Measurements from ENCODE around the gene KRT71. TPM values are rescaled to one million over a fixed set of nuclear protein-coding genes. Genes with fewer than 3 reads are reported as not detected.

The KRT71 gene
- total RNA-seq, 2 experiments from 2014 or later: not detected

GRCh38 chr12:52518574-52519386 lies 34.2 kb downstream of the KRT71 start:
- no peak for TF ChIP-seq CTCF (IDR thresholded peaks at IDR 0.05)
- no peak overlapping the region for H3K27ac ChIP-seq (ENCODE audit: low read depth in 1 of 2, low read length in 2 of 2)
- peaks cover 0 to 2% of the 10 kb centered on the region in 2 experiments for H3K27me3 ChIP-seq (ENCODE audit: control insufficient read depth in 1 of 2, insufficient read depth in 2 of 2, low read length in 2 of 2)
- no peak for ATAC-seq (ENCODE audit: poor library complexity)
- ChIA-PET POLR2A (no interaction called here), CTCF (no interaction called here)
- H3K4me3 Mint-ChIP-seq: no peak overlapping the region
- H3K36me3 ChIP-seq (ENCODE audit: insufficient read depth, low read length): no peaks in the 10 kb centered on the region
- no peak for DNase-seq
- H3K27ac Mint-ChIP-seq: no peak overlapping the region
- H3K4me1 Mint-ChIP-seq (ENCODE audit: low read depth): no peaks in the 10 kb centered on the region
- H3K9me3 ChIP-seq (ENCODE audit: control insufficient read depth in 1 of 2, insufficient read depth in 1 of 2, low read length in 2 of 2): no peaks in the 10 kb centered on the region
- peaks cover 3% of the 10 kb centered on the region for H3K27me3 Mint-ChIP-seq
- H3K9me3 Mint-ChIP-seq: no peaks in the 10 kb centered on the region
- H3K4me3 ChIP-seq (ENCODE audit: low read length): no peak overlapping the region
- H3K4me1 ChIP-seq (ENCODE audit: insufficient read depth, low read length): no peaks in the 10 kb centered on the region
- H3K36me3 Mint-ChIP-seq (ENCODE audit: low read depth): no peaks in the 10 kb centered on the region
- intact Hi-C loops (cut with DNase I, micrococcal nuclease): no loop called here

- H3K9me3 ChIP-seq (ENCODE audit: control insufficient read depth in 1 of 2, insufficient read depth in 1 of 2, low read length in 2 of 2): no peaks in the 10 kb centered on the region
- no peak for TF ChIP-seq CTCF (IDR thresholded peaks at IDR 0.05)
- ChIA-PET POLR2A (no interaction called here), CTCF (no interaction called here)
- Mint-ChIP-seq H3K4me3 (no peak overlapping the region), H3K9me3 (no peaks in the 10 kb centered on the region), H3K4me1 (ENCODE audit: low read depth) (no peaks in the 10 kb centered on the region), H3K27me3 (peaks cover 6% of the 10 kb centered on the region), H3K27ac (no peak overlapping the region), H3K36me3 (ENCODE audit: low read depth) (no peaks in the 10 kb centered on the region)
- no peak overlapping the region for H3K27ac ChIP-seq (ENCODE audit: low read depth in 1 of 2, low read length in 2 of 2)
- intact Hi-C loops (cut with DNase I, micrococcal nuclease): no loop called here
- DNase-seq: no peak
- H3K4me3 ChIP-seq (ENCODE audit: low read length): no peak overlapping the region
- H3K4me1 ChIP-seq (ENCODE audit: insufficient read depth, low read length): no peaks in the 10 kb centered on the region
- H3K36me3 ChIP-seq (ENCODE audit: insufficient read depth, low read length): no peaks in the 10 kb centered on the region
- ATAC-seq (ENCODE audit: poor library complexity): no peak
- H3K27me3 ChIP-seq (ENCODE audit: control insufficient read depth in 1 of 2, insufficient read depth in 2 of 2, low read length in 2 of 2): peaks cover 0 to 4% of the 10 kb centered on the region in 2 experiments
Measured at GRCh38 chr12:52517888-52518287, 35.1 kb downstream of the KRT71 start.

GRCh38 chr12:52517005-52517835 lies 35.7 kb downstream of the KRT71 start:
- no peak for TF ChIP-seq CTCF (IDR thresholded peaks at IDR 0.05)

More at GRCh38 chr12:52517005-52517835, 35.7 kb downstream of the KRT71 start:
- Mint-ChIP-seq H3K27me3 (peaks cover 11% of the 10 kb centered on the region), H3K27ac (no peak overlapping the region), H3K36me3 (ENCODE audit: low read depth) (no peaks in the 10 kb centered on the region), H3K9me3 (no peaks in the 10 kb centered on the region), H3K4me1 (ENCODE audit: low read depth) (no peaks in the 10 kb centered on the region), H3K4me3 (no peak overlapping the region)
- no peaks in the 10 kb centered on the region for H3K9me3 ChIP-seq (ENCODE audit: control insufficient read depth in 1 of 2, insufficient read depth in 1 of 2, low read length in 2 of 2)
- intact Hi-C loops (cut with DNase I, micrococcal nuclease): no loop called here
- no peaks in the 10 kb centered on the region for H3K36me3 ChIP-seq (ENCODE audit: insufficient read depth, low read length)
- CTCF ChIA-PET: no interaction called here
- ATAC-seq (ENCODE audit: poor library complexity) (no peak), DNase-seq (no peak)
- POLR2A ChIA-PET: no interaction called here
- H3K4me1 ChIP-seq (ENCODE audit: insufficient read depth, low read length): no peaks in the 10 kb centered on the region
- H3K4me3 ChIP-seq (ENCODE audit: low read length): no peak overlapping the region
- H3K27me3 ChIP-seq (ENCODE audit: control insufficient read depth in 1 of 2, insufficient read depth in 2 of 2, low read length in 2 of 2): peaks cover 0 to 2% of the 10 kb centered on the region in 2 experiments
- no peak overlapping the region for H3K27ac ChIP-seq (ENCODE audit: low read depth in 1 of 2, low read length in 2 of 2)

All from CD4-positive, alpha-beta T cell (primary cell).